Fibroblast of villous mesenchyme (primary cell): ENCODE measurements around the gene NR2F1-AS1. TPM values are rescaled to one million over a fixed set of nuclear protein-coding genes. Genes with fewer than 3 reads are reported as not detected.

Experiments
- DNase-seq: peaks from one replicate; pipeline ENCODE4 v3.0.0-alpha.2; 2010; ENCODE audit warnings: low read depth
- H3K4me3 ChIP-seq: 2 replicates; pipeline ENCODE4 v1.5.1; 2011; ENCODE audit warnings: low read depth, mild to moderate bottlenecking, low read length
- total RNA-seq: library from RNA; depleted of rRNA; stranded (reverse); fragments of >200 nt; gene quantifications from 2 replicates; pipeline ENCODE4 v1.2.3, GENCODE V29; 2012
- TF ChIP-seq, protein P1 (sequence below): IDR thresholded peaks from 2 replicates; pipeline ENCODE4 v1.5.1; 2012; ENCODE audit warnings: low read depth, mild to moderate bottlenecking, low read length; ENCODE audit not compliant: insufficient read depth

Gene NR2F1-AS1
- total RNA-seq, 1 donor = 27.6 TPM

DNA sequence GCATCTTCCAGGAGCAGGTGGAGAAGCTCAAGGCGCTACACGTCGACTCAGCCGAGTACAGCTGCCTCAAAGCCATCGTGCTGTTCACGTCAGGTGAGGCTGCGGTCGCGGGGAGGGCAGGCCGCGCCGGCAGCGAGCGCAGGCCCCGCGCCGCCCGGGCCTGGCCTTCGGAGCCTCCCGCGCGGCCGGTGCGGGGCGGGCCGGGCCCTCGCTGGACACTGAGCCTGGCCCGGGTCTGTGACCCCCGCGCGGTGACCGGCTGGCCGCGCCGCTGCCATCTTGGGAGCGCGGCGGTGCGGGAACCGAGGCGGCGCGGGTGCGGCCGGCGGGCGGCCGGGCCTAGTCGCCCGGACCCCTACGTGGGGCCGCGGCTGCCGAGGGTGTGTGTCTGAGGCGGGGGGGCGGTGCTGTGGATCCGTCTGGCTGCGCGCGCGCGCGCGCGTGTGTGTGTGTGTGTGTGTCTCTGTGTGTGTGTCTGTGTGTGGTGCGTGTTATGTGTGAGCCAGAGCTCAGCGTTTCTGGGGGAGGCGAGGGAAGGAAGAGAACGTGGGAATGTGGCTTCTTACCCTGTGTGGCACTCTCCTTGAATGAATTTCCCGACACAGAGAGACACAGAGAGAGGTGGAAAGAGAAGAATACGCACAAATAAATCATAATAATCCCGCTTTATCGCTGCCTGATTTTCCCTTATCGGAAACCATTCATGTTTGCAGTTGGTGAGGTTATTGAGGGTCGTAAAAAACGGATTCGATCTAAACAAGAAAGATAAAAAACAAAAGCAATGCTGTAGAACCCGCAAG lies 7.5 kb upstream of the NR2F1-AS1 start:
- TF ChIP-seq, protein P1, sequence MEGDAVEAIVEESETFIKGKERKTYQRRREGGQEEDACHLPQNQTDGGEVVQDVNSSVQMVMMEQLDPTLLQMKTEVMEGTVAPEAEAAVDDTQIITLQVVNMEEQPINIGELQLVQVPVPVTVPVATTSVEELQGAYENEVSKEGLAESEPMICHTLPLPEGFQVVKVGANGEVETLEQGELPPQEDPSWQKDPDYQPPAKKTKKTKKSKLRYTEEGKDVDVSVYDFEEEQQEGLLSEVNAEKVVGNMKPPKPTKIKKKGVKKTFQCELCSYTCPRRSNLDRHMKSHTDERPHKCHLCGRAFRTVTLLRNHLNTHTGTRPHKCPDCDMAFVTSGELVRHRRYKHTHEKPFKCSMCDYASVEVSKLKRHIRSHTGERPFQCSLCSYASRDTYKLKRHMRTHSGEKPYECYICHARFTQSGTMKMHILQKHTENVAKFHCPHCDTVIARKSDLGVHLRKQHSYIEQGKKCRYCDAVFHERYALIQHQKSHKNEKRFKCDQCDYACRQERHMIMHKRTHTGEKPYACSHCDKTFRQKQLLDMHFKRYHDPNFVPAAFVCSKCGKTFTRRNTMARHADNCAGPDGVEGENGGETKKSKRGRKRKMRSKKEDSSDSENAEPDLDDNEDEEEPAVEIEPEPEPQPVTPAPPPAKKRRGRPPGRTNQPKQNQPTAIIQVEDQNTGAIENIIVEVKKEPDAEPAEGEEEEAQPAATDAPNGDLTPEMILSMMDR = no peak
- H3K4me3 ChIP-seq = peak overlapping the region; percentile 92
- DNase-seq = peak; percentile 71

DNA sequence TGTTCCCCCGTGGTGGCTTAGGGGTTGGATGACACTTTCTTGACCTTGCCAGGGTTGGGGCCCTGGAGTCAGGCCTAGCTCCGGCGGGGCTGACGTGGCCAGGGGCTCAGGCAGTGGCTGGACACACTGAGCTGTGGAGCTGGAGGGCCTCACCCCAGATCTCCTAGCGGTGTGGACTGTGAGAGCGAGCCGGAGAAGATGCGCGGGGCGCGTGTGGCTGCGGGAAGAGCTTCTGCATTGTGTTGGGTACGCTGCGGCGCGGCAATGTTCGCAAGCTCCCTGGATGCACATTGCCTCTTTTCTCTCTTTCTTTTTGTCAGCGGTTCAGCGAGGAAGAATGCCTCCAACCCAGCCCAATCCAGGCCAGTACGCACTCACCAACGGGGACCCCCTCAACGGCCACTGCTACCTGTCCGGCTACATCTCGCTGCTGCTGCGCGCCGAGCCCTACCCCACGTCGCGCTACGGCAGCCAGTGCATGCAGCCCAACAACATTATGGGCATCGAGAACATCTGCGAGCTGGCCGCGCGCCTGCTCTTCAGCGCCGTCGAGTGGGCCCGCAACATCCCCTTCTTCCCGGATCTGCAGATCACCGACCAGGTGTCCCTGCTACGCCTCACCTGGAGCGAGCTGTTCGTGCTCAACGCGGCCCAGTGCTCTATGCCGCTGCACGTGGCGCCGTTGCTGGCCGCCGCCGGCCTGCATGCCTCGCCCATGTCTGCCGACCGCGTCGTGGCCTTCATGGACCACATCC lies 6.8 kb upstream of the NR2F1-AS1 start:
- DNase-seq = no peak
- TF ChIP-seq, protein P1 = no peak
- peak overlapping the region; percentile 92 for H3K4me3 ChIP-seq

DNA sequence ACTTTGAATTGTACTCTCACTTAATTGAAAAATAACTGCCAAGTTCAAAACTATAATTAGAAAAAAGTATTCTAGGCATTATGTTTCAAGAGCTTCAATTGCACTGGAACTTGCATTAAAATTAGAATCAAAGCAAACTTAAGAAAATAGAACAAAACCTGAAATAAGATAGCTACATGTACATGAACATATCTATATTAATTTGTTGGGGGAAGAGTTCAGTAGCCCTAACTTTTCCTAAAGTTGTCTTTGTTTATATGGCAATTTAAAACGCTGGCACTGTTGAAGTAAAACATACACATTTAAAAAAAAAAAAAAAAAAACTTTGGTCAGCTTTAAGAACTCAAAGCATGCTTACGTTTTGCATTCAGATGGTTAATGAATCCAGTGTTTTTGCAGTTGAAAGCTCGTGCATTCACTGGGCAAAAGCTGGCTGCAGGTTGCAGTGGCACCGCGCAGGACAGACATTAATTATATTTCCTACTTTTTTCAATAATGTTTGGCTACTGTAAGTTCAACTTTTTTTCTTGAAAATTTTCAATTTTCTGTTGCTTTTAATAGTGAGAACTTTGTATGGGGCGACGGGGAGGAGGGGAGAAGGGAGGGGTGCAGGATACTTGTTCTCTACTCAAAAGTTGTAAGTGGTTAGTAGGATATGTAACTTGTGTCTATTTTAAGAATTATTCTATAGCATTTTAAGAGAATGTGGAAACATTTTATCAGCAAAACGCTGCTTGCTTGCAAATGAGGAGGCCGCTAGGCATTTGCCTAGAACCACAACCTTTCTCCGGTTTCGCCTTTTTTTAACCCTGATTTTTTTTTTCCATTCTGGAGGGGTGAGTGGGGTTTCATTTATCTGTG lies 5.9 kb upstream of the NR2F1-AS1 start:
- DNase-seq = no peak
- H3K4me3 ChIP-seq = peak overlapping the region; percentile 92
- TF ChIP-seq, protein P1 = no peak

DNA sequence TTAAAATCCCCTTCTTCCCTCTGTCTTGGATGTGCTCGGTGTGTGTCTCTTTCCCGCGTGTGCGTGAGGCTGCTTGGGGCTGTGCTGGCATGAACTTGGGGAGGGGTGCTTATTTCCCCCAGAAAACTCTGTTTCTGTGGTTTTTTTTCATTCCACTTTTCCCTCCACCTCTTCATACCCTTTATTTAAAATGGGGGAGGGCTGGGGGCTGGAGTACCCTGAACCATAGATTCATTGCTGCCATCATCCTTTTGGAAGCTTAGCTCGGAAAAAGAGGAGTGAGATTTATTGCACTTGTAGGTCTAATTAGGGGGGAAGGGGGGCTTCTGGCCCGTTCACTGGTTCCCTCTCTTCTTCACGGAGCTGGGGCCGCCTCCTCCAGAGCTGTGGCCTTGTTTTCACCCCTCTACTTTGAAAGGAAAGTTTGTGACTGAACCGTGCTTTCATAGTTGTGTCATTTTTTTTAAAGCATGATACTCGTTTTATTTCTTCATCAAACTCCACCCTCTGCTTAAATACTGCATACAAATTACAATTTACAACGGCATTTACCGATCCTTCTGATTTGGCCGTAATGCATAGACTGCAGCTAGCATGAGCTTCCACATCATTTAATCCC lies 4.9 kb upstream of the NR2F1-AS1 start:
- DNase-seq = no peak
- H3K4me3 ChIP-seq = peak overlapping the region; percentile 92
- TF ChIP-seq, protein P1 = no peak

DNA sequence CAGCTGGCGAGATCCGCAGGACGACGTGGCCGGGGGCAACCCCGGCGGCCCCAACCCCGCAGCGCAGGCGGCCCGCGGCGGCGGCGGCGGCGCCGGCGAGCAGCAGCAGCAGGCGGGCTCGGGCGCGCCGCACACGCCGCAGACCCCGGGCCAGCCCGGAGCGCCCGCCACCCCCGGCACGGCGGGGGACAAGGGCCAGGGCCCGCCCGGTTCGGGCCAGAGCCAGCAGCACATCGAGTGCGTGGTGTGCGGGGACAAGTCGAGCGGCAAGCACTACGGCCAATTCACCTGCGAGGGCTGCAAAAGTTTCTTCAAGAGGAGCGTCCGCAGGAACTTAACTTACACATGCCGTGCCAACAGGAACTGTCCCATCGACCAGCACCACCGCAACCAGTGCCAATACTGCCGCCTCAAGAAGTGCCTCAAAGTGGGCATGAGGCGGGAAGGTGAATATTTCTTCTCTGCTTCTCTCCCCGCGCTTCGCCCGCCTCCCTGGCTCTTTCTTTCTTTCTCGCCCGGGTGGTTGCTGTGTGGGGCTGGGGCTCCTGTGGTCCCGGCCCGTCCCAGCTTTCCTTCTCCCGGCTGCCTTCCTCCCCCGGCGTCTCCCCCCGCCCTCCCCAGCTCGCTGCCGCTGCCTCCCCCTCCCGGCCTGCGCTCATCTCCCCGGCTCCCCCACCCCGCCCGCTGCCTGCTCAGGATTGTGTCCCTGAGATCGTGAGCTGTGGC lies 4.2 kb upstream of the NR2F1-AS1 start:
- DNase-seq = no peak
- TF ChIP-seq, protein P1 = no peak
- peak overlapping the region; percentile 92 for H3K4me3 ChIP-seq
